ENCODE data around the gene EIPR1.

DNA sequence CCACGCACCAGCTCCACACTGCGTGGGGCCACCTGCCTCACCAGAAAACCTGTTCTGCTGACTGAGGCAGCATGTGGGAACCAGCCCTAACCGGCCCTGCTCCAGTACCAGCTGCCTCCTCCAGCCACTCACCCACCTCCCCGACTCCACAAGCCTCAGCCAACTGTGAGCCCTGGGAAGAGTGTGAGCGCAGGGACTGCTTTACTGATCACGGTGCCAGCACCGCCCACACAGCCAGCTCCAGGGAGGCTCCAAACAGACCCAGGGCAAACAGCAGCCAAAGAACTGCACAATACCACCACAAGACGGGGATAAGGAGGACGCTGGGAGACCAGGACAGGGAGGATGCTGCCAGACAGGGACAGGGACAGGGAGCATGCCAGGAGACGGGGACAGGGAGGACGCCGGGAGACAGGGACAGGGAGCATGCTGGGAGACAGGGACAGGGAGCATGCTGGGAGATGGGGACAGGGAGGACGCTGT is 28.4 kb downstream of the EIPR1 start:
- TF ChIP-seq, protein P1, sequence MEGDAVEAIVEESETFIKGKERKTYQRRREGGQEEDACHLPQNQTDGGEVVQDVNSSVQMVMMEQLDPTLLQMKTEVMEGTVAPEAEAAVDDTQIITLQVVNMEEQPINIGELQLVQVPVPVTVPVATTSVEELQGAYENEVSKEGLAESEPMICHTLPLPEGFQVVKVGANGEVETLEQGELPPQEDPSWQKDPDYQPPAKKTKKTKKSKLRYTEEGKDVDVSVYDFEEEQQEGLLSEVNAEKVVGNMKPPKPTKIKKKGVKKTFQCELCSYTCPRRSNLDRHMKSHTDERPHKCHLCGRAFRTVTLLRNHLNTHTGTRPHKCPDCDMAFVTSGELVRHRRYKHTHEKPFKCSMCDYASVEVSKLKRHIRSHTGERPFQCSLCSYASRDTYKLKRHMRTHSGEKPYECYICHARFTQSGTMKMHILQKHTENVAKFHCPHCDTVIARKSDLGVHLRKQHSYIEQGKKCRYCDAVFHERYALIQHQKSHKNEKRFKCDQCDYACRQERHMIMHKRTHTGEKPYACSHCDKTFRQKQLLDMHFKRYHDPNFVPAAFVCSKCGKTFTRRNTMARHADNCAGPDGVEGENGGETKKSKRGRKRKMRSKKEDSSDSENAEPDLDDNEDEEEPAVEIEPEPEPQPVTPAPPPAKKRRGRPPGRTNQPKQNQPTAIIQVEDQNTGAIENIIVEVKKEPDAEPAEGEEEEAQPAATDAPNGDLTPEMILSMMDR (conservative IDR thresholded peaks at IDR 0.05): no peak
- TF ChIP-seq ZFX (IDR thresholded peaks at IDR 0.05): no peak
